NCI-H82 treated with DMSO at 0.1 percent for 48 hours (cell line): ENCODE data around the gene ZNRF3.
"Not testable (repeated sequence)": the region's sequence is repeated elsewhere in the genome, so short reads cannot be mapped to it uniquely, and the experiment has no call there.

ENCODE experiments used
- DNase-seq: peaks from one replicate; lab custom pipeline; 2025; ENCODE audit not compliant: unreplicated experiment; lab: John Stamatoyannopoulos, UW

The ZNRF3 gene

DNA sequence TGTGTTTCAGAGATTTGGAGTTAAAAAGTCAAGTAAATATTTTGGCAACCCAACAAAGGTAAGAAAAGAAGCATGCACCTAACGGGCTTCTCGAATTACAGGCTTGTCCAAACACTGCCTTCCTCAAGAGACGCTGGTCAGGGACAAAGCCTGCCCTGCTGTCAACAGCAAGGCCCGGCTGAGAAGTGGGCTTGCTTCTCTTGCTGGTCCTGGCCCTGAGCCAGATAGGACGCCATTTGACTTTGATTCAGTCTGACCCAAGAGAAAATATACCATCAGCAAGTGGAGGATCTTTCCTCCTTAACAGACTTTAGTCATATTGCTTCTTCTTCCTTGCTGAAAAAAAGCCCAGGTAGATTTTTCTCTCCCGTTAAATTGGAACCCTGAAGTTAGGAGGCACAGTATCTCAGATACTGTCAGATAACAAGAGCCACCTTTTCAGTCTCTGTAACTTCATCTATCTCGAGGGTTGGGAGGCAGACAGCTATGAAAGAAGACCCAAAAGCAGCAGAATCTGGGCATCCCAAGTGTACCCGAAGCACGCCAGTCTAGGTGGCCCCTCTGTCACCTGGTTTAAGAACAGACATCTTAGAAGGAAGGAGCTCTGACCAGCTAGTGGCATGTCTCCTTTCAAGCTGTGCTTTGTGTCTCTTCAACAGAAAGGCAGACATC lies 120.7 kb downstream of the ZNRF3 start:
- no peak for DNase-seq

DNA sequence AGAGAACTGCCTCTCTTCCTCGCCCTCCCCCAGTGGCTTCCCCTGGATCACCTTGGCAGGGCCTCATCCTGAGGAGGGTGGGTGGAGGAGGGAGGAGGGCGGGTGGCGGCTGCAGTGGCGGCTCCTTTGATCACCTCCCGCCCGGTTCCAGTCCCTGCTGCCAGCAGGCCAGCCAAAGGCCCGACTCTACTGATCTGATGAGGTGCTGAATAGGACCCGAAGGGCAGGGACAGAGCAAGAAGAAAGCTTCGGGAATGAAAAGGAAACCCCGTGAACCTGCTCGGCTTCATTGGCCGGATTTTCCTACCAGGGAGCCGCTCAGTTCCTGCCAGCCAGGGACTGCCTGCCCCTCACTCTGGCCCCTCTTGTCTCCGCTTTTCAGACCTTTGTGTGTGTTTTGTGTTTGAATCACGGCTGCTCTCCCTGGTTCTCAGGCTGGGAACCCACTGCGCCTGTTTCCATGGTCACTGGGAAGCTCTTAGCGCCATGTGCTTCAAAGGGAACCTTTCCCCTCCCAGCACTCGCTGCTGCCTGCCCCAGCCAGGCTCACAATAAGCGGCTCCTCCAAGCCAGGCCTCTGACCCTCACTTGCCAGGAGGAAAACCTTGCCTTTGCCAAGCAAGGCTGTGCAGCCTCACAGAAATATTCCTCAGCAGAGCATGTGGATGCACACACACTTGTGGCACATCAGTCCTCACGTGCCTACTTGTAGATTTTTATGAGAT lies 121.4 kb downstream of the ZNRF3 start:
- DNase-seq: no peak

DNA sequence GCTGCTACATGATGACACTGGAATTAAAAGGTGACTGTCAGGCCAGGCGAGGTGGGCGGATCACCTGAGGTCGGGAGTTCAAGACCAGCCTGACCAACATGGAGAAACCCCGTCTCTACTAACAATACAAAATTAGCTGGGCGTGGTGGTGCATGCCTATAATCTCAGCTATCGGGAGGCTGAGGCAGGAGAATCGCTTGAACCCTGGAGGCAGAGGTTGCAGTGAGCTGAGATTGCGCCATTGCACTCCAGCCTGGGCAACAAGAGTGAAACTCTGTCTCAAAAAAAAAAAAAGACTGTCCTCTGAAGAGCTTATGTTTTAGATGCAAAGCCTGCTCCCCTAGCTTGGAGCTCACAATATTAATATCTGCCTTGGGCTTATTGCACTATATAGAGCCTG lies 122.4 kb downstream of the ZNRF3 start:
- not testable (repeated sequence) for DNase-seq

DNA sequence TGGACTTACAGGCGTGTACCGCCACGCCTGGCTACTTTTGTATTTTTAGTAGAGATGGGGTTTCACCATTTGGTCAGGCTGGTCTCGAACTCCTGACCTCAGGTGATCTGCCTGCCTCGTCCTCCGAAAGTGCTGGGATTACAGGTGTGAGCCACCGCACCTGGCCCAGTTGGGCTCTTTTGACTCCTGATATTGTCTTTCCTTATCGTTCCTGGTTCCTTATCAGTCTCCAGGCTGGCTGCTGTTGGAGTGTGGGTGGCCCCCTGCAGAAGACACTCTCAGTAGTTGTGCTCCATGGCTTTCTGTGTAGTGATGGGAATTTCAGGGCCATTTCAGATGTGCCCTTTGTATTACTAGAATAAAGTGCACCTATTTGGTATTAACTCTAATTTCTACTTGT lies 123.0 kb downstream of the ZNRF3 start:
- DNase-seq: no peak

DNA sequence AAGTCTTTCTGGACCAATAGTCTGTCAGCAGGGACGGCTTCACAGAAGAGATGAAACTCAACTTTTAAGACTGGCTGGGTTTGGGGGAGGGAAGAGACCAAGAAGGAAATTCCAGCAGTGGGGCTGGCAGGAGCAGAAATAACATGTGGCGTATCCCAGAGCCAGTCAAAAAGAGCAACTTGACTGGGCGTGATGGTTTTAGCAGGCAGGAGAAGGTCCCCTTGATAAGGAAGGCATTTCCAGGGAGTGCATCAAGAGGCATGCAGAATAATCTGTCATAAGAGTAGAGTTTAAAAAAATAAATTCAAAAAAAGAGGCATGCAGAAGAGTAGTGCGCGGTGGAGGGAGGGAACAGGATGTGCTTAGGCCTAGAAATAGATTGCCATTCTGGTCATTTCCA lies 125.8 kb downstream of the ZNRF3 start:
- no peak for DNase-seq

DNA sequence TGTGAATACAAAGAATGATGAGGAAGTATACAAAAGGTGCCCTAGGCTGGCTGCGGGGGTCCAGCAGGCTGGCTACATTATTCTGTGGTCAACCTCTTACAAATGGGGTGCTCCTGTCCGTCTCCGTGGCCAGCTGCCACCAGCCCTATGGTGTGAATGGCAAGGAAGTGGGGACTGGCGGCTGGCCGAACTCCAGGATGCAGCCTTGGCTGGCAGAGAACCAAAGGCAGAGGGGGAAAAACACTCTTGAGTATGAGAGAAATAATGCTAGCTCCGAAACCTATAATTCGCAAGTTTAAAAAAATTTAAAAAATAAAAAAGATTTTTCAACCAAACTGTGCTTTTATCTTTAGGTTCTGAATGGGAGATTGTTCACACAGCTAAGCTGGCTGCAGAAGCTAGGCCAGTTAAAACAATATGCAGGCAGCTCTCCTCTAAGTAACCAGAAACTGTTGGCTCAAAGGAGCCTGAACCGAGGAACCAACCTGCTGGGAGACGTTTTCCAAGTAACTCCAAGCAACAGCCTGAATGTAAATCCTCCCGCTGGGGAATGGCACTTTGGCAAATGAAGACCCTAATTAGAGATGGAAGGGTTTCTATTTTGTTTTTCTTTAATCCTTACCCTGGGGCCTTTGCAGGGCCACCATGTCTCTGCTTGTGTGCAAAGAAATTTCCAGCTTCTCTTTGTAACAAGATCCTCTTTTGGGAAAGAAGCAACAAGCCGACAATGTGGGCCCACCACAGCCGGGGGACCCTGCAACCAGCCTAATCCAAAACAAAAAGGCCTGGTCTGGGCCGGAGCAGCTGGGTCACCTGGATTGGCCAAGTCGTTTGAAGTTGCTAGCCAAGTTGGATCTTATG lies 128.1 kb downstream of the ZNRF3 start:
- DNase-seq: no peak

DNA sequence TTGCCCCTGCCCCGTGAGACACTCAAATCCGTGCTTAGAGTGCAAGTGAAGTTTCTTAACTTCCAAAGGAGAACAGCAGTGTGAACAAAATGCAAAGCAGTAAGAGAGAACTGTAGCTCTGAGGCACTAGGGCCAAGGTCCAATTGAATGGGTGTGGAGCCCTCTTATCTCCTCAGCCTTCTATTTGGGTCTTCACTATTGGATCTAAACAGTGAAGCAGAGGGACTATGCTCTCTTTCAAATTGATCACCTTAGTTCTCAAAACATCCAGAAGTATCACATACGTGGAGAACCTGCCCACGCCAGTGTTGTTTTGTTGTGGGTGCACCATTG lies 128.7 kb downstream of the ZNRF3 start:
- no peak for DNase-seq

DNA sequence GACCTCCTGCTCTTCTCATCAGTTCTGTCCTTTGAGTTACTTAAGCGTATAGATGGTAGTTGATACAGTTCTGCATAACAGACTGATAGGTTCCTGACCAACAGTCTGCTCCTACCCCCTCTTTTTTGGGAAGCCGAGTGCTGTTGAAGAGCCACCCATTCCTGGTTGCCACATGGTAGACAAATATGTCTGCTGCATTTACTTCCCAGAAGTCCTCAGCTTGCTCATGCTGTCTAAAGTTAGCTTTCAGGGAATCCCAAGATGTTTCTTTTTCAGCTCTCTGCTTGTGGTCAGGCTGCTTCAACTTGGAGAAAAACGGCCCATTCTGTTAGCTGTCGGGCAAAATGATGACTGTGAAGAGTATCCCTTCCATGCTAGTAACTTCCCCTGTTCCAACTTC lies 129.6 kb downstream of the ZNRF3 start:
- DNase-seq: no peak

DNA sequence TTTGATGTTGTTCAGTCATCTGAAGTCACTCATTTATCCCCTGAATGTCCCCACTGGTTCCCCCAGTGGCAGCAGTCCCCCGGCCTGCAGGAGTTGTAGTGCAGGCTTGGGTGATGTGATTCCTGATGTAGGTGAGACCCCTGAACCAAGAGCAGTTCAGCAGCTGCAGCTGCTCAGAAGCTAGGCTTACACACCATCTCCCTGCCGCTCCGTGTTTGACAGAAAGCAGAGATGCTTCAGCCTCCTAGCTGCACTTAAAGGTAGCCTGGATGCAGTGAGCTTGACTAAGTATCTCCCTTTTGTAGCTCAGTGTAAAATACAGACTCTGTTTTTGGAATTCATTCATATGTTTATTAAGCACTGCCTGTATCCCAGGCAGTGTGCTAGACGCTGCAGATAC lies 130.9 kb downstream of the ZNRF3 start:
- no peak for DNase-seq

DNA sequence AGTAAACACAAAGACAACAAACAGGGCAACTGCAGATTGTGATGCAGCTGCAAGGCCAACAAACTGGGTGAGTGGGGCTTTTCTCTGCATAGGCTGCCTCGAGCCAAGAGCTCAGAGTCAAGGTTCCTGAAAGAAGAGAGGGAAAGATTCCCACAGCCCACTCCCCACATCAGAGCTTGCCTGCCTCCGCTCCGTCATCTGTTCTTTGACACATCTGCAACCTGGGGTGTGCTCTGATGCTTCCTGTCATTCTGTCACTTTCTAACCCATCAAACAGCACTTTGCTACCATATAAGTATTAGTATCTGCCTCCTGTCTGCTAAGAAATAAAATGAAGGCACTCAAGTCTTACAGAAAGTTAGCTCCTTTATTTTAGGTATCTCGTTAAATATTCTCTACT lies 131.4 kb downstream of the ZNRF3 start:
- DNase-seq: no peak

DNA sequence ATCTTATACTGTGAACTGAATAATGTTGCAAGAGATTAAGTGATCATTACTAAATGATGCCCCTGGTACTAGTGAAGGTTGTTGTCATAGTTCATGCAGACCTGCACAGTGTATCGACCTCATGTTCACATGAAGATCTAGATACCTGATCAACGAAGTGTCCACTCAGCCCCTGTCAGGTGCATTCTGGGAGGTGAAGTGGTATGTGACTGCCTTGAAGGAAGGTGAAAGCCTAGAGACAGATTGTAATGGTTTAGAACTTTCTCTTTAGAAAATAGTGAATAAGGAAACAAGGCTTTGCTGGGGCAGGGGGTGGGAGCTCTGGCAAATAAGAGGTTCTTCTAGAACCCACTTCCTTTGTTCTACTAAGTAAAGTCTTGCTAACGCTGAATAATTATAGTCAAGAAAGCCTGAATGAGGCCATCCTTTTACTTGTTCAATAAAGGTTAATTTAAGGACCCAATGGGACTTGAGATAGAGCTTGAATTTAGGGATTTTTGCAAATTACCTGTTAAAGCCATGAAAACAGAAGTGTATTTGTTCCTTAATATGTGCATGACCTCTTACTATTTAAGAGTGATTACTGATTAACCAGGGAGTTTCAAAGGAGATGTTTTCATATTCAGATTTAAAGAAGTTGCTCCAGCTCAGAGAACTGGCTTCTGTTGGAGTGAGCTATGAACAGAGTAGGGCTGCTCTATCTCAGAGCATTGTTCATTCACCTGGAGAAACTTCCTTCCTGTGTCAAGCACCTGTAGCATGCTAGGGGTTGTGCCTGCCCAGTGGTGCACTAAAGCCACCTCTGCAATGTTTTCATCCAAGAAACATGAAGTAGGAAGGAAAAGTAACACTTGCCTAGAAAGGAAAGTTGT lies 132.9 kb downstream of the ZNRF3 start:
- DNase-seq: no peak

DNA sequence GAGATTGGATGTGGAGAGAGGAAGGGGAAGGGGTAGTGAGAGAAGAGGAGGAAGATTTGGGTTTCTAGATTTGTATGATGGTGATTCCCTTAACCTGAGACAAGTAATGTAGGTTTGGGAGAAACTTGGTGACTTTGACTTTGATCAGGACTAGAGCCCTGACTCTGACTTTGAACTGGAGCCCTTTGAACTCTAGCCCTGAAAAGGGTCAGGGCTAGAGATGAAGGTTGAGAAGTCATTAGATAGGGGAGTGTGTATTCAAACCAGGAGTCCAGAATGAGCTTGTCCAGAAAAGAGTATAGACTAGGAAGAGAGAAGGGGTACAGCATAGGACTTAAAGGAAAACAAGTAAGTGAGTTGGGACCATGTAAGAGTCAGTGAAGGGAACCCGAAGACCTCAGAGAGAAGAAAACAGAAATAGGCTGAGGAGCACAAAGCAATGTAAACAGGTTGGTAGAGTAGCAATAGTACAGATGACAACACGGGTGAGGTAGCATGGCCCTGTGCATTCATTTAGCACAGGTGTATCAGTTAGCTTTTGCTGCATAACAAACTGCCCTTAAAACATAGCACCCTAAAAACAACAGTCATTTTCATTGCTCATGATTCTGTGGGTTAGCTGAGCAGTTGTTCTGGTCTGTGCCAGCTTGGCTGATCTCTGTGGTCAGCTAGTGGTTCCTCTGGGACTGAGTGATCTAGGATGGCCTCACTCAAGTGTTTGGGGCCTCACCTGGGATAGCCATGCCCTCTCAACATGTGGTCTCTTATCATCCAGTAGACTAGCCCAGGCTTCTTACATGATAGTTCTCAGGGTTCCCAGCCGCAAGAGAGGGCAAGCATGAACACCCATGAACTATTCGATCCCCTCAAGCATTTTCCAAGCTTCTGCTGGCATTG lies 135.2 kb downstream of the ZNRF3 start:
- no peak for DNase-seq

DNA sequence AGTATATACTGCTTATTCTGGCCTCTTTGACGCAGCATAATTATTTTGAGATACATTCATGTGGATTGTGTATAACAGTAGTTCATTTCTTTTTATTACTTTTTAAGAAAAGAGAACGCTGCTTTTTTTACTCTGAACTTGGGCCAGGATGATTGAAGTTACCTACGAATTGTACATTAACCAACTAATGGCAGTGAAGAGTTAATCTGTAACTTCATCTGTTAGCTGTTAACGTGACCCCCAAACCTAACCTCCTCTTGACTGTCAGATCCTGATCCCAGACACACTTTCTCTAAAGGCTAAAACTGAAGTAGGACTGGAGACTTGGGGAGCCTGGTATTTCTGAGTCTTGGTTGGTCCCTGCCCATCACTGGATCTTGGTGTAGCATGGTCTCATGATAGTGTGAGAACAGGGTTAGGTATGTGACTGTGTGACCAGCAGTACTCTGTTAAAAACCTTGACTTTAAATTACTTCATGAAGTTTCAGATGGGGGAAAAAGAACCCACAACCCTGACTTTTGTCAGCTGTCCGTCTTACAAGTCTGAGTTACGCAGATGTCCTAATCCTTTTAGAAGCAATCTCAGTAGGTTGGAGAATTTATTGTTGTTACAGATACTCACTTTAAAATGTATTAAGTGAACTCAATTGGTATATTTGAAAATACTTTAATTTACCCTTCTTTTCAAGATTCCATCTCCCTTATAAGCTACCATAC lies 138.9 kb downstream of the ZNRF3 start:
- no peak for DNase-seq

DNA sequence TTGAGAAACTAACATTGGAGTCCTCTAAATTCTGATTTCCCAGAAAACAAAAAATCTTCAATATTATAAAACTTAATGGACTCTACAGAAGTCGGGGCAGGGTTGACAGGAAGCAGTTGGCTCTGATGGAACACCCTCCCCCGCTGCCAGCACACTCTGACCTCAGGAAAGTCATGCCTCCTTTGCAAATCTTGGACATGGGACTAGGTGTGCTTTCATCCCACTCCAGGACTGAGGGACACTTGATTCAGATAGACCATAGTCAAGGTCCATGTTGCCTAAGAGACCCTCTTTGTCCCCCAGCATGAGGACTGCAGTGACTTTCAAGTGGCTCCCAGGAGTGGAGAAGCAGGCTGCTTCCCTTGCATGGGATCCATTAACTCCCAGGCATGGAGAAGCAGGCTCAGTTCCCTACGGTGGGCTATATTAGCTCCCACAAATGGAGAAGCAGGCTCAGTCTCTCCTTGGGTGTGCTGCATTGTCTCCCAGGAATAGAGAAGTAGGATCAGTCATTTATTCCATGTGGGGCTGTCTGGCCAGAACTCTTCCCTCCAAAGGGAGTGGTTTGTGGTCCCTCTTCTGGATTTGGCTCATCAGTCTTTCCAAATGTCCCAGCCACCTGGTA lies 139.9 kb downstream of the ZNRF3 start:
- DNase-seq: no peak

DNA sequence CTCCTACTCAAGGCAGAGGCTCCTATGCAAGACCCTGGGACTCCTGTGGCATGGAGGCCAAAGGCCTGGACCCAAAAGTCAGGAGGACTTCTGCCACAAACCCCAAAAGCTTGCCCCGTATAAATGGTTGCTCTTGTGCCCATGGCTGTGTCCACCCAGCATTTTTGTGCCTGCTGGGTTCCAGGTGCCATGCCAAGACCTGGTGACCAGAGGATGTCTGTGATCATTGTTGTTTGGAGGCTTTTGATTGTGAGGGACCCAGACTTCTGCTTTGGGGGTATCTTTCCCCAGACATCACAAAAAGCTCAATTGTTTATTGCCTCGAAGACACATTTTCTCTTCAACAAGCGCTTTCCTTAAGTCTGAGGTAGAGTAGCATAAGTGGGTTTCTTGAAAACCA lies 143.2 kb downstream of the ZNRF3 start:
- no peak for DNase-seq

DNA sequence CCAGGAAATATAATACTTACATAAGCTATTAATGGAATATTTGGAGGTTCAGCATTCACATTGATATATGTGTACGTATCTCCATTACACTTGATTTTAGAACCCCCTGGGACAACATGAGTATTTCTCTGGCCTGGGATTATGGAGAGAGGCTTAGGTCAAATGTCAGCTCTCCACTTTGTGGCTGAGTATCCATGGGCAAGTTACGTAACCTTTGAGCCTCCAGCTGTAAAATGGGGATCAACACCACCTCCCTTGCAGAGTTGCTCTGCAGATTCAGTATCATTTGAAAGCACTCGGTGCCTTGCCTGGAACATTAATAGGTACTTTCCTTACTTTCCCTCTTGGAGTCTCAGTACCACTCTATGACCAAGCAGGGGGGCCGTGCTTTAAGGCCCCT lies 145.1 kb downstream of the ZNRF3 start:
- no peak for DNase-seq

DNA sequence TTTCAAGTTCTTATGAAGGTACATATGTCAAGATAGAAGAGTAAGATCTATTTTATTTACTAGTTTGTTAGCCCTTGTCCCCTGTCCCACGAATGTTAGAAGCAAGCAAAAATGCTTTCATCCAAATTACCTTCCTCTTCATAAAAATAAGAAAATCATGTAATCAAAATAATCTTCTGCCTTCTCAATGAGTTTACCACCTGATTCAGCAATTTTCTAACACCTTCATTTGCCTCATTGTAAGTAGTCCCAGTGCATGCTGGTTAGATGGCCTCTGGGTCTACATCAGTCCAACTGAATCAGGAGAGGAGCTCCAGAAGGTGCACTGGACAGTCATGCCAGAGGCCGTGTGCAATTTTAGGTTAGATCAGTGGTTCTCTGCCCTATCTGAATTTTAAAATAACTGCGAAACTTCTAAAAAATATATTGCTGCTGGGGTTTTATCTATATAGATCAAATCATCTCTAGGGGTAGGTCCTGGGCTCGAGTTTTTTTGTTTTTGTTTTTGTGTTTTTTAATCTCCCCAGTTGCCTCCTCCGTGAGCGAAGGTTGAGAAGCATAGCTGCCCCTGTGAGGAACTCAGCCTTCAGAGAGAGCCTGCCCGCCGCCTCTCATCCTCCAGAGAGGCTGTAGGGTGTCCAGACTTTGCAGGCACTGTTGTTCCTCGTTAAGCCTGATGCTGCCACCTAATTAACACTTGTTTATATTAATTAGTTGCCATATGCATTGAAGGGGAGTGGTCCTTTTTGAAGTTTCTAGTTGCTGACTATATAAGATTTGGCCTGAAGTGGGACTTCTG lies 146.0 kb downstream of the ZNRF3 start:
- no peak for DNase-seq

DNA sequence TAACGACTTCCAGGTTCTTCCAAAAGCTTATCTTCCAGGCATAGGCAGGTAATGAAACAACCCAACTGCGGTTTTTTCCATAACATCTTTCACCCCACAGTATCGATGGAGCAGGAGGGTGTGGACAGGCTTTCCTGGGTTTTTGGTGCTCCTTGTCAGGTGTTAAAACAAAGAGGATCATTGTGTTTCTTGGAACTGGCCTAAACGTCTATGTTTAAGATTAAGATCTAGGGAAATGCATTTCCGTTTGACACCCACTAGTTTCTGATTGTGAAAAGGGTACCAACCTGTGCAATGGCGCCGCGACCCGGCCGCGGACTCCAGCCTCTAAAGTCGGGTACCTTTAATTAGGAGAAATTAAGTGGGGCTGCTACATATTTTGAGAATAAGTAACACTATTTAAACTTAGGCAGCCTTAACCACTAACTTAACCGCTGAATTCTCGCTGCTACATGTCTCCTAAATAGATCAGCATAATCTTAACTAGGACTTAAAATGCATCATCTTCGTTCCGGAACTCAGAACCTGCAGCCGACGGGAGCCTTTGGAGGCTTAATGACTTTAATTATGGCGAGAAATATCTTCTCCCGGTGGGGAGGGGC lies 146.7 kb downstream of the ZNRF3 start:
- no peak for DNase-seq
